CD4-positive, alpha-beta T cell treated with Interleukin-4 for 1 hour (primary cell): ENCODE measurements around the gene TMEM213.

ENCODE experiments used
- DNase-seq, 2 donors: peaks; one replicate each; pipeline ENCODE4 v3.0.0-alpha.2; 2020 to 2022

TMEM213 gene

GRCh38 chr7:138878051-138878450 lies 80.3 kb downstream of the TMEM213 start:
- no peak for DNase-seq

- DNase-seq, result no peak
Observed at GRCh38 chr7:138878856-138879255, 81.1 kb downstream of the TMEM213 start.

GRCh38 chr7:138879356-138879755 lies 81.6 kb downstream of the TMEM213 start:
- no peak for DNase-seq

GRCh38 chr7:138880881-138881578 lies 83.2 kb downstream of the TMEM213 start:
- DNase-seq, result no peak

DNA sequence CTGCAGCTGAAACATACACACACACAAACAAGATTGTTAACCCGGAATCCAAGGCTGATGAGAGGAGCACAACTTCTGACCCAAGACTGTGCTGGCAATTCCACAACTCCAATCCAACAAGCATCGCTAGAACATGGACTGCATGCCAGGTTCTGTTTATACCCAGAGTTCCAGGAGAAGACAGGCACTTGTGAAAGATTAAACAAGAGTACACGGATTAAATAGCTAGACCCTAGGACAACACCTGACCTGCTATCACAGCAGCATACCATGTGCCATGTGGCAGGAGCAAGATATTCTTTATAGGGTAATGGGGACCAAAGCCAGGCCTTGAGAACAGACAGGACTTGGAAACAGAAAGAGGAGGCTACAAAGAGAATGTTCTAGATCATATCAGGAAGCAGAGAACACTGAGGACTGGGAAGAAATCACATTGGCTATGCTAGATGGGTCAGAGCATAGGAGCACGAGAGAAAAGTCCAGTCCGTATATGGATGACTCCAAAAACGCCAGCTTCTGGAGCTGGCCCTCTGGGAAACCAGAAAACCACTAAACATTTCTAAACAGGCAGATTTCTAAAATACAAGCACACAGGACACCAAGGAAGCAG lies 83.9 kb downstream of the TMEM213 start:
- no peak for DNase-seq

GRCh38 chr7:138882249-138882648 lies 84.5 kb downstream of the TMEM213 start:
- no peak for DNase-seq

DNA sequence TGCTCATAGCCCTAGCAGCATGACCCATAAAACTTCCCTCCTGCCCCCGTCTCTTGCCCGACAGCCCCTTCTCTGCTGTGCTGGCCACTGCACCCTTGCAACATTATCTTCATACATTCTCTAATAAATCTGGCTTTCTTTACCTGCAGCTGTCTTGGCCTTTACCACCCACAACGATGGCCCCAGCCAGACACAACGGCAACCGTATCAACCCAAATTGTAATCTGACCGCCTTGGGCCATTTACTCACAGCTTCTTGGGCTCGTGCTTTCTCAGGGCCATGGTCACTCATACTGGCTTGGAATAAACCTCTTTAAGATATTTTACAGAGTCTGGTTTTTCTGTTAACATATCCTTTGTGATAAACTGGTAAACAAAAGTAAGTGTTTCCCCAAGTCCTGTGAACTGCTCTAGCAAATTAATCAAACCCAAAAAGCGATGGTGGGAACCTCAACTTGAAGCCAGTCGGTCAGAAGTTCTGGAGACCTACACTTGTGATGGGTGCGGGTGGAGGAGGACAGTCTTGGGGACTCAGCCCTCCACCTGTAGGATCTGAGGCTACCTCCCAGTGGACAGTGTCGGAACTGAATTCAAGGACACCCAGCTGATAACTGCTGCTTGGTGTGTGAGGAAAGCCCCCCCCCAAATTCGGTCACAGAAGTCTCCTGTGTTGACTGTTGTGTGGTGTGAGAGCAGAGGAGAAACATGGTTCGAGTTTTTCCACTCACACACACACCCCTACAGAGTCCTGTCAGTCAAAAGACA lies 87.8 kb downstream of the TMEM213 start:
- no peak for DNase-seq

GRCh38 chr7:138886501-138886917 lies 88.7 kb downstream of the TMEM213 start:
- DNase-seq, result peak; percentile 20 to 84

DNA sequence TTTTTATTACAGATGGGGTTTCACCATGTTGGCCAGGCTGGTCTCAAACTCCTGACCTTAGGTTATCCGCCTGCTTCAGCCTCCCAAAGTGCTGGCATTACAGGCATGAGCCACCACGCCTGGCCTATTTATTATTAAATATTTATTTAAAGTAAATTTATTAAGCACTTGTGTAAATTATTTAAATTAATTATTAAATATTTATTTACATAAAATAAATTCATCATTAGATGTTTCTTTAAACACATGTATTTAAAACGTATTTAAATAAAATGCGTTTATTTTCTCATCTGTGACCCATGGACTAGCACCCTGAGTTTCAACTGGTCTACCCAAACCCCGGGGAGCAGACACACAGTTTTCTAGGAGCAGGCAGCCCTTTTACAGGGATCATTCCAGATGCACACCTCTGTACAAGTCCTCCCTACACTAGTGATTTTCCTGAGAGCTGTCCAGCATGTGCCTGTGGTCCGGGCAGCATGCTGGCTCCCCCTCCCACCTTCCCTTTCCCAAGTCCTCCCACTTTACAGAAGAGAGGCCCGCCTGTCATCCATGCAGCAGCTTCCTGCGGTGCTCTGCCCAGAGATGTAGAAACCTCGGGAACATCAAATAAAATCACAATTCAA lies 89.4 kb downstream of the TMEM213 start:
- no peak for DNase-seq
